C4-2B (cell line): Measurements from ENCODE around the gene YBX3.

ENCODE experiments used
- CTCF ChIP-seq: fragments of 450-650 bp; conservative IDR thresholded peaks from 2 replicates; pipeline ENCODE4 v1.5.1; 2017; ENCODE audit warnings: mild to moderate bottlenecking
- ZFX ChIP-seq: fragments of 450-650 bp; IDR thresholded peaks from 2 replicates; pipeline ENCODE4 v1.6.1; 2017

GRCh38 chr12:10735428-10735827, 12.3 kb upstream of the YBX3 start:
- TF ChIP-seq CTCF (no peak), ZFX (no peak)
